ENCODE measurements around the gene GPC6.

The GPC6 gene

GRCh38 chr13:93732186-93732585 lies 505.6 kb downstream of the GPC6 start:
- DNase-seq, result no peak

GRCh38 chr13:93736081-93736480 lies 509.5 kb downstream of the GPC6 start:
- no peak for DNase-seq

- no peak for DNase-seq
These were observed 510.3 kb downstream of the GPC6 start for GRCh38 chr13:93736909-93737308.

- DNase-seq, result no peak
These were observed 513.7 kb downstream of the GPC6 start for GRCh38 chr13:93740334-93740733.

- no peak for DNase-seq
These were observed 517.4 kb downstream of the GPC6 start for GRCh38 chr13:93744033-93744432.

GRCh38 chr13:93744886-93745285 lies 518.3 kb downstream of the GPC6 start:
- DNase-seq, result no peak

- DNase-seq, result no peak
These were observed 519.3 kb downstream of the GPC6 start for GRCh38 chr13:93745884-93746283.

- DNase-seq, result no peak
These were observed 520.0 kb downstream of the GPC6 start for GRCh38 chr13:93746589-93746988.

GRCh38 chr13:93750676-93751075 lies 524.1 kb downstream of the GPC6 start:
- DNase-seq, result no peak

GRCh38 chr13:93751117-93751516 lies 524.5 kb downstream of the GPC6 start:
- no peak for DNase-seq

GRCh38 chr13:93752541-93752940 lies 525.9 kb downstream of the GPC6 start:
- DNase-seq, result no peak

GRCh38 chr13:93753639-93754038 lies 527.0 kb downstream of the GPC6 start:
- no peak for DNase-seq

- DNase-seq, result no peak
These were observed 528.7 kb downstream of the GPC6 start for GRCh38 chr13:93755341-93755740.

GRCh38 chr13:93758575-93758974 lies 532.0 kb downstream of the GPC6 start:
- no peak for DNase-seq

GRCh38 chr13:93762708-93763426 lies 536.3 kb downstream of the GPC6 start:
- no peak for DNase-seq

GRCh38 chr13:93765062-93765461 lies 538.5 kb downstream of the GPC6 start:
- DNase-seq, result no peak

GRCh38 chr13:93765811-93766210 lies 539.2 kb downstream of the GPC6 start:
- DNase-seq, result no peak

GRCh38 chr13:93766719-93767118 lies 540.1 kb downstream of the GPC6 start:
- no peak for DNase-seq

GRCh38 chr13:93767180-93767916 lies 540.7 kb downstream of the GPC6 start:
- no peak for DNase-seq

GRCh38 chr13:93767917-93768409 lies 541.4 kb downstream of the GPC6 start:
- DNase-seq, result no peak

- no peak for DNase-seq
These were observed 542.5 kb downstream of the GPC6 start for GRCh38 chr13:93769101-93769500.

- no peak for DNase-seq
These were observed 543.0 kb downstream of the GPC6 start for GRCh38 chr13:93769607-93770006.

- DNase-seq, result no peak
These were observed 544.6 kb downstream of the GPC6 start for GRCh38 chr13:93771227-93771626.

Data from nucleus accumbens (tissue), 56 donors.